Vagina (tissue), 2 donors: ENCODE data around the gene CCP110. TPM values are rescaled to one million over a fixed set of nuclear protein-coding genes. Genes with fewer than 3 reads are reported as not detected.

ENCODE experiments used
- DNase-seq, 2 donors: peaks; one replicate each; pipeline ENCODE4 v3.0.0-alpha.2; 2017; ENCODE audit errors: extremely low spot score in 2 of 2
- H3K27ac ChIP-seq: fragments of 200-600 bp; sonication (generic); one replicate; pipeline ENCODE4 v1.5.1; 2019
- H3K27me3 ChIP-seq: fragments of 200-600 bp; sonication (generic); one replicate; pipeline ENCODE4 v1.5.1; 2019
- H3K36me3 ChIP-seq, 2 donors: fragments of 200-600 bp; sonication (generic); one replicate each; pipeline ENCODE4 v1.5.1; 2017 to 2019
- H3K4me1 ChIP-seq: fragments of 200-600 bp; sonication (generic); one replicate; pipeline ENCODE4 v1.5.1; 2019
- H3K4me3 ChIP-seq, 2 donors: fragments of 200-600 bp; sonication (generic); 1 replicate in 1 of 2; 2 replicates in 1 of 2; pipeline ENCODE4 v1.5.1; 2016 to 2019
- H3K9me3 ChIP-seq: fragments of 200-600 bp; sonication (generic); one replicate; pipeline ENCODE4 v1.5.1; 2019
- POLR2A ChIP-seq, 2 donors: fragments of 450-650 bp; IDR thresholded peaks; one replicate each; pipeline ENCODE4 v1.6.1; 2017; ENCODE audit warnings: antibody characterized with exemption in 2 of 2, mild to moderate bottlenecking in 2 of 2, moderate library complexity in 2 of 2
- POLR2AphosphoS5 ChIP-seq, 2 donors: sonication (generic); formaldehyde crosslinking; IDR thresholded peaks; one replicate each; pipeline ENCODE4 v1.9.0; 2017; ENCODE audit warnings: antibody characterized with exemption in 2 of 2, mild to moderate bottlenecking in 2 of 2, low read depth in 1 of 2; ENCODE audit not compliant: insufficient read depth in 1 of 2
- intact Hi-C: fragments of 100-400 bp; cut with DNase I; formaldehyde crosslinking; loops from one replicate; pipeline ENCODE4 v1.15.1; 2023
- total RNA-seq: library from RNA; depleted of rRNA; stranded (reverse); fragments of >200 nt; gene quantifications from one replicate; pipeline ENCODE4 v1.2.3, GENCODE V29; 2016
- TF ChIP-seq, protein P1 (sequence below), 3 experiments: fragments of 450-650 bp in 2 of 3; fragments of 200-600 bp in 1 of 3; sonication (generic) in 1 of 3; IDR thresholded peaks; one replicate each; pipeline ENCODE4 v1.5.1; 2017 to 2019; ENCODE audit warnings: antibody characterized with exemption in 3 of 3, mild to moderate bottlenecking in 2 of 3, moderate library complexity in 2 of 3

Gene CCP110
- total RNA-seq, 1 donor from 2014 or later = 17.7 TPM

DNA sequence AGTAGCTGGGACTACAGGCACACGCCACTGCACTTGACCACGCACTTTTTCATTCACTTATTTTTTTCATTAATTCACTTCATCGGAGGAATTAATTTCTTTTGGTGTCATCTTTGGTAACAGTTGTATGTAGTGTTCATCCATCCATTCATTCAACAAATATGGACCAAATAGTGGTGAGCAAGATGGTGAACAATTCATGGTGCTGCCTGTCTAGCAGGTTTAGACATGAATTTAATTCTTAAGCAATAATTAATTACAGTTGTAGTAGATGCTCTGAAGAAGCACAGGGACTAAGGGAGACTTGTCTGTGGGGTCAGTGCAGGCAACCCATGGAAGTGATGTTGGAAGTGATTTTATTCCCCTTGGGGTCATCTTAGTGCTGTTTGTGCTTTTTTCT lies 24.3 kb upstream of the CCP110 start:
- Histone ChIP-seq H3K27ac (no peak overlapping the region), H3K36me3 (peaks cover 0 to 37% of the 10 kb centered on the region in 2 donors)
- intact Hi-C loops = no loop called here

GRCh38 chr16:19502395-19503131 lies 21.2 kb upstream of the CCP110 start:
- H3K27ac ChIP-seq = no peak overlapping the region
- TF ChIP-seq, protein P1, sequence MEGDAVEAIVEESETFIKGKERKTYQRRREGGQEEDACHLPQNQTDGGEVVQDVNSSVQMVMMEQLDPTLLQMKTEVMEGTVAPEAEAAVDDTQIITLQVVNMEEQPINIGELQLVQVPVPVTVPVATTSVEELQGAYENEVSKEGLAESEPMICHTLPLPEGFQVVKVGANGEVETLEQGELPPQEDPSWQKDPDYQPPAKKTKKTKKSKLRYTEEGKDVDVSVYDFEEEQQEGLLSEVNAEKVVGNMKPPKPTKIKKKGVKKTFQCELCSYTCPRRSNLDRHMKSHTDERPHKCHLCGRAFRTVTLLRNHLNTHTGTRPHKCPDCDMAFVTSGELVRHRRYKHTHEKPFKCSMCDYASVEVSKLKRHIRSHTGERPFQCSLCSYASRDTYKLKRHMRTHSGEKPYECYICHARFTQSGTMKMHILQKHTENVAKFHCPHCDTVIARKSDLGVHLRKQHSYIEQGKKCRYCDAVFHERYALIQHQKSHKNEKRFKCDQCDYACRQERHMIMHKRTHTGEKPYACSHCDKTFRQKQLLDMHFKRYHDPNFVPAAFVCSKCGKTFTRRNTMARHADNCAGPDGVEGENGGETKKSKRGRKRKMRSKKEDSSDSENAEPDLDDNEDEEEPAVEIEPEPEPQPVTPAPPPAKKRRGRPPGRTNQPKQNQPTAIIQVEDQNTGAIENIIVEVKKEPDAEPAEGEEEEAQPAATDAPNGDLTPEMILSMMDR (IDR thresholded peaks at IDR 0.05) = peak; percentile 45 to 62 (median 54)
- TF ChIP-seq POLR2A (IDR thresholded peaks at IDR 0.05) (no peak), POLR2AphosphoS5 (IDR thresholded peaks at IDR 0.05; ENCODE audit: insufficient read depth in 1 of 2, low read depth in 1 of 2) (no peak)
- DNase-seq = no peak
- H3K4me3 ChIP-seq = no peak overlapping the region
- H3K4me1 ChIP-seq = no peaks in the 10 kb centered on the region
- H3K27me3 ChIP-seq = no peaks in the 10 kb centered on the region
- peaks cover 0 to 64% of the 10 kb centered on the region in 2 donors for H3K36me3 ChIP-seq
- intact Hi-C loops = loop anchor here (10.0 kb wide), 1 partner anchor 418 kb away; no protein-coding TSS in a partner anchor
- H3K9me3 ChIP-seq = no peaks in the 10 kb centered on the region

More for the DNA sequence above, 24.3 kb upstream of the CCP110 start:
- no peak for DNase-seq
- H3K4me1 ChIP-seq = no peaks in the 10 kb centered on the region
- H3K9me3 ChIP-seq = no peaks in the 10 kb centered on the region
- TF ChIP-seq, protein P1 (IDR thresholded peaks at IDR 0.05) = no peak
- TF ChIP-seq POLR2AphosphoS5 (IDR thresholded peaks at IDR 0.05; ENCODE audit: insufficient read depth in 1 of 2, low read depth in 1 of 2) = no peak
- TF ChIP-seq POLR2A (IDR thresholded peaks at IDR 0.05) = no peak
- H3K4me3 ChIP-seq = no peak overlapping the region
- H3K27me3 ChIP-seq = no peaks in the 10 kb centered on the region

- no peak for DNase-seq
These were observed 20.2 kb upstream of the CCP110 start for GRCh38 chr16:19503461-19504075.

DNA sequence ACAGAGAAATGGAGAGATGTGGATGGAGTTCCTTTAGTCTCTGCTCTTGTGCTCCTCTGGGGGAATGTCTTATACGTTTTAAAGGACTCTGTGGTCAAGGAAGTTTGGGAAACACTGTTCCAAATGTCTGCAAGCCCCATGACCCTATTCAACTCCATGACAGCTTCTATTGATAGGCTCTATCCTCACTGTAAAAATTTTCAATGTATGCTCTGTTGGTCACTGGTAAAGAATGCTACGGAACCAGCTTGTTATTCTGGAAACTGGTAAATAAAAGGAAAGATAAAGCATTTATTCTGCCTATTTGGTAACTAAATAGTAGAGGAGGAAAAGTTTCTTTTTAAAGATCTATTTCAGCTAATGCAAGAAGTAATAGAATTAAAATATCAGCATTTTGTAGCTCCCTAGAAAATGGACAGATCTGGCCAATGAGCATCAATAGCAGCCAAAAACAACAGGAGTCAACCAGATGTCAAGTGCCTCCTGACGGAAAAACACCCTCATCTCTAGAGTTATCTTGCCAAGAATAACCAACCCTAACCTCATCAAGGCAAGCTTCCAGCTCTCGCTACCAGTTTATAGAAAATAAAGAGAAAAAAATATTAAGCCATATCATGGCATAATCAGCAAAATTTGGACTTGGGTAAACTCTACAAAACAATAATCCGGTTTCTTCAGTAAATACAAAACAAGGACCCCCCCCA lies 18.0 kb upstream of the CCP110 start:
- Histone ChIP-seq H3K36me3 (peaks cover 0 to 72% of the 10 kb centered on the region in 2 donors), H3K4me1 (no peaks in the 10 kb centered on the region), H3K4me3 (no peak overlapping the region), H3K9me3 (no peaks in the 10 kb centered on the region), H3K27ac (no peak overlapping the region), H3K27me3 (no peaks in the 10 kb centered on the region)
- TF ChIP-seq, protein P1 (IDR thresholded peaks at IDR 0.05) = no peak
- TF ChIP-seq POLR2A (IDR thresholded peaks at IDR 0.05) = no peak
- no peak for TF ChIP-seq POLR2AphosphoS5 (IDR thresholded peaks at IDR 0.05; ENCODE audit: insufficient read depth in 1 of 2, low read depth in 1 of 2)
- no peak for DNase-seq
- intact Hi-C loops = loop anchor here (10.0 kb wide), 1 partner anchor 421 kb away; no protein-coding TSS in a partner anchor

More at GRCh38 chr16:19503461-19504075, 20.2 kb upstream of the CCP110 start:
- TF ChIP-seq POLR2AphosphoS5 (IDR thresholded peaks at IDR 0.05; ENCODE audit: insufficient read depth in 1 of 2, low read depth in 1 of 2) = no peak
- TF ChIP-seq, protein P1 (IDR thresholded peaks at IDR 0.05) = no peak
- TF ChIP-seq POLR2A (IDR thresholded peaks at IDR 0.05) = no peak
- no peak overlapping the region for H3K4me3 ChIP-seq
- no peaks in the 10 kb centered on the region for H3K9me3 ChIP-seq
- H3K27me3 ChIP-seq = no peaks in the 10 kb centered on the region
- intact Hi-C loops = loop anchor here (10.0 kb wide), 1 partner anchor 419 kb away; no protein-coding TSS in a partner anchor
- peaks cover 0 to 67% of the 10 kb centered on the region in 2 donors for H3K36me3 ChIP-seq
- no peak overlapping the region for H3K27ac ChIP-seq
- H3K4me1 ChIP-seq = no peaks in the 10 kb centered on the region
